NCI-H2081 treated with DMSO at 0.1 percent for 48 hours (cell line): Measurements from ENCODE around the gene ANKH.
"Not testable (repeated sequence)": the region's sequence is repeated elsewhere in the genome, so short reads cannot be mapped to it uniquely, and the experiment has no call there.

Experiments
- DNase-seq: peaks from one replicate; lab custom pipeline; 2025; lab: John Stamatoyannopoulos, UW

ANKH gene

GRCh38 chr5:14826714-14827113 lies 44.9 kb downstream of the ANKH start:
- DNase-seq, result no peak

DNA sequence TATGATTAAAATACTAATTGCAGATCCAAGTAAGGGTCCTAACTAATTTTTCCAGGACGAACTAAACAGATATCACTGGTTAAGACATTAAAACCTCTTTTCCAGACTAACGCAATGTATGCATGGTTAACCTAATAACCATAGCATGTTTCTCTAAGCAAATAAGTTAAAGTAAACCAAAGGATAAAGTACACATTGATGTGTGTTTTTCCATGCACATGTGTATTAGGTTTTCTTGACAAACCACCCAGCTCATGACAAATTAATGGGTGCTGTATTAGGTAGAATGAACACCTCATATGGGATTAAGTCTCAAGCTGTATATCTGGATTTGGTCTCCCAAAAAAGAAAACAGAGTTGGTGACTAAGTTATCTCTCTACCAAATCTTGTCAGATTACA lies 45.6 kb downstream of the ANKH start:
- no peak for DNase-seq

DNA sequence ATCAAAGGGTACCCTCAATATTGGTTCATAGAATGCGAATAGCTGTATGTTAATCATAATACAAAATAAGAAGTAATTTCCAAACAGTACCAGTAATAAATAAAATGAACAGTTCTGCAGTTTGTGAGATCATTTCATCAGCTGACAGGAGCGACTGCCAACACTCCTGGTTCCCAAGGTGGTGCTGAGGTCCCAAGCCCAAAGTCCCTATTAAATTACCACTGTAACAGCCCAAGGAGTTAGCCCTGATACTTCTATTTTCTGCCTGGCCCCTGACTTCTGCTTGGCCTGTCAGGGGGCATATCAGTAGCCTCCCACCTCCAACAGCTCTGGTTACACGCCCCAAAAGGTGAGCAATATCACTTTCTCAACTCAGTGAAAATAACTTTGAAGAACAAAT lies 47.1 kb downstream of the ANKH start:
- DNase-seq, result no peak

- DNase-seq, result no peak
These were observed 50.3 kb downstream of the ANKH start for GRCh38 chr5:14821100-14821845.

DNA sequence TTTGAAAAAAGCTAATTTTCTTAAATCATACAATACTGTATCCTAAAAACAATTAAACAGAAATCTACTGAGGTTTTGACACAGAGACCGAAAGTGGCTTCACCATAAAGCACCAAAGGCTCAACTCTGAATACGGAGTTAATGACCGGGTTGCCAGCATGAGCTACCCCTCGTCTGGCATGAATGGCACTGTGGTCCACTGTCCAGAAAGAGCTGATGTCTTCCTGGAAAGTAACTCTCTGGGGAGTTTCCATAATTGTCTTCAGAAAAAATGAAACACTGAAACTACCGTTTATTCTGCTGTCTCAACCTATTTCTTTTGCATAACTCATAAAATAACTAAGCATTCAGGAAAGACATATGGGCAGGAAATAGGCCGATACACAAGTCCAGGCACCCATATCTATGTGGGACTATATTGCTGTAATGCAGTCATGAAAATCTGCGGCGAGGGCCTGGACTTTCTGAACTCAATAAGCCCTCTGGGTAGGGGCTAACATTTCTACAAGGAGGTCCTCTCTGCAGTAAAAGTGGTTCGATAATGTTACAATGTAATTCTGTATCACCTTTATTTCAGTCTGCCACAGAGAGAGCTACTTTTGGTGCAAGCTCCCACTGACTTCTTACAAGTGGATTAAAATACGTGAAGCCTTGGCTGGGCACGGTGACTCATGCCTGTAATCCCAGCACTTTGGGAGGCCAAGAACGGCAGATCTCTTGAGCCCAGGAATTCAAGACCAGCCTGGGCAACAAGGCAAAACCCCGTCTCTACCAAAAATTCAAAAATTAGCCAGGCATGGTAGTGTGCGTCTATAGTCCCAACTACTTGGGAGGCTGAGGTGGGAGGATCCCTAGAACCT lies 52.4 kb downstream of the ANKH start:
- DNase-seq, result no peak

DNA sequence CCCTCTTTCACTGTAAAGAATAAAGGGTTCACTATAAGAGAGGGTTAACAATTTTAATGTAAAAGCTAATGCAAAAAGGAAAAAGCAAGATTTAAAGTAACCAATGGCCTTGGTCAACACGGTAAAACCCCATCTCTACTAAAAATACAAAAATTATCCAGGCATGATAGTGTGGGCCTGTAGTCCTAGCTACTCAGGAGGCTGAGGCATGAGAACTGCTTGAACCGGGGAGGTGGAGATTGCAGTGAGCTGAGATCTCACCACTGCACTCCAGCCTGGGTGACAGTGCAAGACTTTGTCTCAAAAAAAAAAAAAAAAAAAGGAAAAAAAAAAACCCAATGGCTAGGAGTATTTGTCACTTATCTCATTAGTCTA lies 53.8 kb downstream of the ANKH start:
- not testable (repeated sequence) for DNase-seq

GRCh38 chr5:14816999-14817761 lies 54.4 kb downstream of the ANKH start:
- no peak for DNase-seq

- no peak for DNase-seq
These were observed 55.1 kb downstream of the ANKH start for GRCh38 chr5:14816374-14816998.

DNA sequence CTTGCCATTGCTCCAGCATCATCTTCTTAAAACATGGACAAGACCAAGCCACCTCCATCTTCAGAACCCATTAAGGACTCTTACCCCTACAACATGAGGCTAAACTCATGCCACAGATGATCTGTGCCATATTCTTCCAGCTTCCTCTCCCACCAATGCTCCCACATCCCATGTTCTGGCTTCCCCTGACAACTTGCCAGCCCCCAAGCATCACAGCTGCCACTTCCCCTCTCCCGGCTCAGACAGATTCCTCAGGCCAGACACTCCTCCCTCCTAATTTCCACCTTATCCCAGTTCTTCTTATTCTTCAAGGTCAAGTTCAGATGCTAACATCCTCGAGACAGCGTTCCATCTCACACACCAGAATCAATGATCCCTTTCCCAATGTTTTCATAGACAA lies 57.8 kb downstream of the ANKH start:
- no peak for DNase-seq

DNA sequence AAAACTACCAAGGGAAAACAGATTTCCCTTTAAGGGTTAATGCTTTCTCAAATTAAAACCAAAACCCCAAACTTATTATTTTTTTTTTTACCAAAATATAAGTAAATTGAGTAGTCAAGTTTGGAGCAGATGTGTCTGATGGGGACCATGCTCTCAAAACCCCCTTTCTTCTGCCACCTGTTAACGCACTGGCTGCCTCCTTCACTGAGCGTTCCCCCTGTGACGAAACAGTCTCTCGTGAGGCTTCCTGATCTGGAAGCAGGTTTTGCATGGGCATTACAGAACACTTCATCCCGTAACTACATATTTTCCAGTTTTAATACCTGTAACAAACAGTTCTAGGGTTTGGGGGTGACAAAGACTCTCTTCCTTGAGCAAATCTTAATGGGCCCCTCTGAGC lies 59.4 kb downstream of the ANKH start:
- DNase-seq, result no peak

DNA sequence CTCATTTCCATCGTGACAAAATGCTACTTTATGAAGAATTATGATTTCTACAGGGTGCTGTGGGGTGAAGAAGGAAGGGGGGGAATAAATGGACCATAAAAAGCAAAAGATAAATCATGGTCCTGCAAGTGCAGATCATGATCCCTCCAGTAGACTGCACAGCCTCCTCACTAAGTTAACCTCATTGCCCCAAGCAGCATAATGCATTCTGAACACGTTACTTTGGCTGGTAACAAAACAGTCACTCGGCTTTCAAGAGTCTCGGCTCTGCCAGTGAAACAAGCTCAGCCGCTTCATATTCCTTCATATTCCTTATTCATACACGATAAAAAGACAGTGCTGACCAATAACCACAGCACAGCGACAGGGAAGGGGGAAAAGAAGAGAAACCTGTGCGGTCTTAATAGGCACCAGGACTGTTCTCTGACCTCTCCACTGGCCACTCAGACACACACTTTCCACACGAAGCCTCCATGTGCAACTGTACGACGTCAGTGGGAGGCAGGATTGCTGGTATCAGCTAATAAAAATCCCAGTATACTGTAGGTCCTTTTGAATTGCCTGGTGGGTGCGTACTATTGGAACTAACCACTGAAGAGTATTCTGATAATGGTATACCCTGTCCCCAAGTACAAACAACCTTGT lies 60.5 kb downstream of the ANKH start:
- no peak for DNase-seq

DNA sequence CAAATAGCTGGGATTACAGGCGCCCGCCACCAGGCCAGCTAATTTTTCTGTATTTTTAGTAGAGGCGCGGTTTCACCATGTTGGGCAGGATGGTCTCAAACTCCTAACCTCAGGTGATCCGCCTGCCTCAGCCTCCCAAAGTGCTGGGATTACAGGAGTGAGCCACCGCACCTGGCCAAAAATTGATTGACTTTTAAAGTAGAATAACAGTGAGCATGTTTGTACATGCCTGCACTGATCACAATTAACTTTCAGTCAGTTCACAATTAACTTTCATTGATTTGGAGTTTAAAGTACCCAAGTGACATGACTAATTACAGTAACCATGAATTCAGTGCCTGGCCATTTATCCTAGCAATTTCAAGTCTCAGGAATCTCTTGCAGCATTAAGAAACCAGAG lies 61.3 kb downstream of the ANKH start:
- no peak for DNase-seq

GRCh38 chr5:14809369-14810155 lies 62.0 kb downstream of the ANKH start:
- DNase-seq, result no peak

GRCh38 chr5:14807471-14807870 lies 64.1 kb downstream of the ANKH start:
- no peak for DNase-seq

- DNase-seq, result no peak
These were observed 65.1 kb downstream of the ANKH start for GRCh38 chr5:14806456-14806855.

- DNase-seq, result no peak
These were observed 69.0 kb downstream of the ANKH start for GRCh38 chr5:14802541-14802940.

- DNase-seq, result no peak
These were observed 69.8 kb downstream of the ANKH start for GRCh38 chr5:14801792-14802191.

DNA sequence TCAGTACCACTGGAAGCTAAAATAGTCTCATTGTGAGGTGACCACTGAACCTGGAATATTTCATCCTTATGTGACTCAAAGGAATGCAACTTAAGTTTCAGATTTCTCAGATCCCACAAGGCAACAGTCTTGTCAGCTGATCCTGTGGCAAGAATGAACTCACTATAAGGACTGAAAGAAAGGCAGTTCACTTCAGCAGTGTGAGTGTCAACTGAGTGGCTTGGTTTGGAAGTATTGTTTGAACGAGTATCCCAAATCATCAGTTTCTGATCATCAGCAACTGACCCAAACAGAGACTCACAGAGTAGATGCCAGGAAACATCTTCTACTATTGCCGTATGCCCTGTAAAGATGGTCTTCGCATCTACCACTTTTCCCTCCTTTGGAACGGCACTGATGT lies 74.2 kb downstream of the ANKH start:
- DNase-seq, result not testable (repeated sequence)

- DNase-seq, result no peak
These were observed 76.9 kb downstream of the ANKH start for GRCh38 chr5:14794583-14795230.

DNA sequence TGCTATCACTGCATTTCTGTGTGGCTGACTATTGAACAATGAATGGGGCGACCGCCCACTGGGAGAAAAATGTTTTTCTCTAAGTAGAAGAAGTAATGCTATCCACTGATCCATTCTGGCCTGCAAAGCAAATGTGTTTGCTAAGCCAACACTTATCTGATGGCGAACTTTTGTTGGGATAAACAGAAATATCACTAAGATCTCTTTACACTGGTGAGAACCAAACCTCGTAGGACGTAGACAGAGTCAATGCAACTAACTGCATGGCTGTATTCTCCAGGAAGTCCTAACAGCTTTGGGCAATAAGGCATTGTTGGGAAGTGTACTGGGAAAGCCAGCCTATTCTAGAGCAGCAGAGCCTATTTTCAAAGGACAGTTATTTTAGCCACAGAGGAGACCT lies 77.7 kb downstream of the ANKH start:
- no peak for DNase-seq
